Type B pancreatic cell (in vitro differentiated cells): ENCODE results near the gene C7orf57. TPM values are rescaled to one million over a fixed set of nuclear protein-coding genes. Genes with fewer than 3 reads are reported as not detected.

Experiments used
- DNase-seq: peaks from one replicate; pipeline ENCODE4 v3.0.0; 2021; ENCODE audit warnings: mixed read lengths; ENCODE audit not compliant: unreplicated experiment; ENCODE audit errors: extremely low spot score
- H3K27ac Mint-ChIP-seq: 2 replicates; pipeline ENCODE4 v1.8.0; 2021; ENCODE audit warnings: mild to moderate bottlenecking, mixed read lengths
- H3K27me3 Mint-ChIP-seq: 2 replicates; pipeline ENCODE4 v1.8.0; 2021; ENCODE audit warnings: mixed read lengths
- H3K36me3 Mint-ChIP-seq: 2 replicates; pipeline ENCODE4 v1.8.0; 2021; ENCODE audit warnings: mixed read lengths
- H3K4me1 Mint-ChIP-seq: one replicate; pipeline ENCODE4 v1.8.0; 2021; ENCODE audit warnings: mixed read lengths; ENCODE audit not compliant: unreplicated experiment
- H3K4me3 Mint-ChIP-seq: 2 replicates; pipeline ENCODE4 v1.8.0; 2021; ENCODE audit warnings: mild to moderate bottlenecking, mixed read lengths
- H3K9me3 Mint-ChIP-seq: 2 replicates; pipeline ENCODE4 v1.8.0; 2021; ENCODE audit warnings: mixed read lengths
- CTCF ChIP-seq: fragments of 200-600 bp; sonication (generic); conservative IDR thresholded peaks from 2 replicates; pipeline ENCODE4 v1.5.0; 2021; ENCODE audit warnings: antibody characterized with exemption, mild to moderate bottlenecking
- total RNA-seq: library from RNA; stranded (reverse); gene quantifications from 2 replicates; pipeline ENCODE4 v1.2.1, GENCODE V29; 2021; ENCODE audit warnings: low replicate concordance

The C7orf57 gene
- total RNA-seq, 1 donor from 2014 or later = 1.5 TPM

GRCh38 chr7:48053736-48054135 lies 18.4 kb downstream of the C7orf57 start:
- DNase-seq = no peak
- H3K9me3 Mint-ChIP-seq = no peaks in the 10 kb centered on the region
- H3K4me1 Mint-ChIP-seq = no peaks in the 10 kb centered on the region
- H3K27ac Mint-ChIP-seq = no peak overlapping the region
- H3K36me3 Mint-ChIP-seq = no peaks in the 10 kb centered on the region
- no peak for TF ChIP-seq CTCF
- H3K27me3 Mint-ChIP-seq = peaks cover 3% of the 10 kb centered on the region
- no peak overlapping the region for H3K4me3 Mint-ChIP-seq

- no peak for DNase-seq
- TF ChIP-seq CTCF = no peak
- Mint-ChIP-seq H3K36me3 (no peaks in the 10 kb centered on the region), H3K27me3 (no peaks in the 10 kb centered on the region), H3K4me3 (no peak overlapping the region), H3K9me3 (peaks cover 4% of the 10 kb centered on the region), H3K27ac (no peak overlapping the region), H3K4me1 (no peaks in the 10 kb centered on the region)
Observed at GRCh38 chr7:48058990-48059389, 23.6 kb downstream of the C7orf57 start.

GRCh38 chr7:48059706-48060105 lies 24.4 kb downstream of the C7orf57 start:
- no peak for DNase-seq
- Mint-ChIP-seq H3K27me3 (no peaks in the 10 kb centered on the region), H3K27ac (no peak overlapping the region), H3K4me1 (no peaks in the 10 kb centered on the region), H3K4me3 (no peak overlapping the region), H3K36me3 (no peaks in the 10 kb centered on the region), H3K9me3 (peaks cover 7% of the 10 kb centered on the region)
- TF ChIP-seq CTCF = no peak

- Mint-ChIP-seq H3K4me1 (no peaks in the 10 kb centered on the region), H3K27me3 (peaks cover 2% of the 10 kb centered on the region), H3K27ac (no peak overlapping the region), H3K36me3 (no peaks in the 10 kb centered on the region), H3K4me3 (no peak overlapping the region), H3K9me3 (peaks cover 7% of the 10 kb centered on the region)
- TF ChIP-seq CTCF = no peak
- DNase-seq = no peak
Observed at GRCh38 chr7:48063985-48064384, 28.6 kb downstream of the C7orf57 start.

GRCh38 chr7:48067475-48067874 lies 32.1 kb downstream of the C7orf57 start:
- Mint-ChIP-seq H3K9me3 (peaks cover 7% of the 10 kb centered on the region), H3K36me3 (no peaks in the 10 kb centered on the region), H3K27me3 (peaks cover 2% of the 10 kb centered on the region), H3K27ac (no peak overlapping the region), H3K4me3 (no peak overlapping the region), H3K4me1 (no peaks in the 10 kb centered on the region)
- TF ChIP-seq CTCF = no peak
- no peak for DNase-seq

- no peak for DNase-seq
- Mint-ChIP-seq H3K36me3 (no peaks in the 10 kb centered on the region), H3K4me3 (no peak overlapping the region), H3K27ac (no peak overlapping the region), H3K4me1 (no peaks in the 10 kb centered on the region), H3K27me3 (no peaks in the 10 kb centered on the region), H3K9me3 (no peaks in the 10 kb centered on the region)
- no peak for TF ChIP-seq CTCF
Observed at GRCh38 chr7:48074204-48074654, 38.9 kb downstream of the C7orf57 start.
